Left ventricle myocardium superior (tissue), 1 donor: Measurements from ENCODE around the gene MKI67. TPM values are rescaled to one million over a fixed set of nuclear protein-coding genes. Genes with fewer than 3 reads are reported as not detected.
"Not testable (repeated sequence)": the region's sequence is repeated elsewhere in the genome, so short reads cannot be mapped to it uniquely, and the experiment has no call there.

Experiments used
- ATAC-seq: fragments of 200-7000 bp; cut with Tn5 transposase; one replicate; pipeline ENCODE4 v1.9.1; 2020; ENCODE audit warnings: mild to moderate bottlenecking, moderate library complexity
- DNase-seq: peaks from one replicate; pipeline ENCODE4 v3.0.0-alpha.2; 2020
- intact Hi-C: fragments of 100-400 bp; cut with micrococcal nuclease; formaldehyde crosslinking; loops from one replicate; pipeline ENCODE4 v1.11.0; 2022
- long read RNA-seq: library from polyadenylated mRNA; unstranded; transcript quantifications from one replicate; pipeline ENCODE4 v2.0.0, GENCODE V29; 2021
- total RNA-seq: library from RNA; stranded (reverse); fragmentation: NEBNext Ultra II Directional; extraction: Animal tissue kit (Norgen Biotek cat#: 25700); gene quantifications from one replicate; pipeline ENCODE4 v1.2.1, GENCODE V29; 2021
- donor health status: DM: no; HTN: yes; CAD: no; lungs with severe emphysema.

The MKI67 gene, protein sequence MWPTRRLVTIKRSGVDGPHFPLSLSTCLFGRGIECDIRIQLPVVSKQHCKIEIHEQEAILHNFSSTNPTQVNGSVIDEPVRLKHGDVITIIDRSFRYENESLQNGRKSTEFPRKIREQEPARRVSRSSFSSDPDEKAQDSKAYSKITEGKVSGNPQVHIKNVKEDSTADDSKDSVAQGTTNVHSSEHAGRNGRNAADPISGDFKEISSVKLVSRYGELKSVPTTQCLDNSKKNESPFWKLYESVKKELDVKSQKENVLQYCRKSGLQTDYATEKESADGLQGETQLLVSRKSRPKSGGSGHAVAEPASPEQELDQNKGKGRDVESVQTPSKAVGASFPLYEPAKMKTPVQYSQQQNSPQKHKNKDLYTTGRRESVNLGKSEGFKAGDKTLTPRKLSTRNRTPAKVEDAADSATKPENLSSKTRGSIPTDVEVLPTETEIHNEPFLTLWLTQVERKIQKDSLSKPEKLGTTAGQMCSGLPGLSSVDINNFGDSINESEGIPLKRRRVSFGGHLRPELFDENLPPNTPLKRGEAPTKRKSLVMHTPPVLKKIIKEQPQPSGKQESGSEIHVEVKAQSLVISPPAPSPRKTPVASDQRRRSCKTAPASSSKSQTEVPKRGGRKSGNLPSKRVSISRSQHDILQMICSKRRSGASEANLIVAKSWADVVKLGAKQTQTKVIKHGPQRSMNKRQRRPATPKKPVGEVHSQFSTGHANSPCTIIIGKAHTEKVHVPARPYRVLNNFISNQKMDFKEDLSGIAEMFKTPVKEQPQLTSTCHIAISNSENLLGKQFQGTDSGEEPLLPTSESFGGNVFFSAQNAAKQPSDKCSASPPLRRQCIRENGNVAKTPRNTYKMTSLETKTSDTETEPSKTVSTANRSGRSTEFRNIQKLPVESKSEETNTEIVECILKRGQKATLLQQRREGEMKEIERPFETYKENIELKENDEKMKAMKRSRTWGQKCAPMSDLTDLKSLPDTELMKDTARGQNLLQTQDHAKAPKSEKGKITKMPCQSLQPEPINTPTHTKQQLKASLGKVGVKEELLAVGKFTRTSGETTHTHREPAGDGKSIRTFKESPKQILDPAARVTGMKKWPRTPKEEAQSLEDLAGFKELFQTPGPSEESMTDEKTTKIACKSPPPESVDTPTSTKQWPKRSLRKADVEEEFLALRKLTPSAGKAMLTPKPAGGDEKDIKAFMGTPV (N-terminal part only)
- total RNA-seq: 1.3 TPM
- long read RNA-seq, partial matches to known transcripts: 0 of 1 reads
- long read RNA-seq, other reads (novel, unspliced or antisense): 1 of 1 reads

GRCh38 chr10:128125944-128126764 lies at the start of gene MKI67:
TSS of gene MKI67 (minus strand) at chr10:128126423. CDS start at chr10:128125667, 756 bp downstream.
- intact Hi-C loops: no loop called here
- DNase-seq: peak; percentile 85
- peak; percentile 99 for ATAC-seq

GRCh38 chr10:128174581-128175559 lies 48.6 kb upstream of the MKI67 start:
- DNase-seq: no peak
- ATAC-seq: no peak
- intact Hi-C loops: no loop called here

DNA sequence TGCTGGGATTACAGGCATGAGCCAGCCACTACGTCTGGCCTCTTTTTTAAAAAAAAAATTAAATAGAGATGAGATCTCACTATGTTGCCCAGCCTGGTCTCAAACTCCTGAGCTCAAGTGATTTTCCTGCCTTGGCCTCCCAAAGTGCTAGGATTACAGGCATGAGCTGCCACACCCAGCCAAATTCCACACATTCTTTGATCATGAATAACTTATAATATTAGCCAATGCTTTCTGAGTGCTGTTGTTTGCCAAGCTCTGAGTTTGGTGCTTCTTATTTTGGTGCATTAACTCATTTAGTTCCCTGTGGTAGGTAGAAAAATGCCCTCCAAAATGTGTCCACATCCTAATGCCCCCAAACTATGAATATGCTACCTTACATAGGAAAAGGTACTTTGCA lies 47.2 kb upstream of the MKI67 start:
- DNase-seq (no peak), ATAC-seq (no peak)
- intact Hi-C loops: no loop called here

DNA sequence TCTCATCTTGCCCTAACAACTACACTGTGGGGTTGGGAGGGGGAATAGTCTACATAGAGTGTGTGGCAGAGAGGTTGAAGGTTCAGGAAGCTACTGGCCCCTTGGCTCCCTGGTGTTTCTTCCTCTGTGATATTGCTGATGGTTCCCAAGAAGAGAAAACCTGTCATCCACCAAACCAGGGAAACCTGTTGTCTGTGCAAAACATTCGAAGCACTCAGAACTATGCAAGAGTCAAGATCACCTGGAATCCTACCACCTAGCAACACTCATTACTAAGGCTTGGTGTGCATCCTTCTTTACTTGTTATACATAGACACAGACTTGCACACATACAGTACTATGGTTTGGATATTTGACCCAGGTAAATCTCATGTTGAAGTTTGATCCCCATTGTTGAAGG lies 46.5 kb upstream of the MKI67 start:
- ATAC-seq (no peak), DNase-seq (no peak)
- intact Hi-C loops: no loop called here

GRCh38 chr10:128169811-128170379 lies 43.7 kb upstream of the MKI67 start:
- DNase-seq (no peak), ATAC-seq (no peak)
- intact Hi-C loops: no loop called here

DNA sequence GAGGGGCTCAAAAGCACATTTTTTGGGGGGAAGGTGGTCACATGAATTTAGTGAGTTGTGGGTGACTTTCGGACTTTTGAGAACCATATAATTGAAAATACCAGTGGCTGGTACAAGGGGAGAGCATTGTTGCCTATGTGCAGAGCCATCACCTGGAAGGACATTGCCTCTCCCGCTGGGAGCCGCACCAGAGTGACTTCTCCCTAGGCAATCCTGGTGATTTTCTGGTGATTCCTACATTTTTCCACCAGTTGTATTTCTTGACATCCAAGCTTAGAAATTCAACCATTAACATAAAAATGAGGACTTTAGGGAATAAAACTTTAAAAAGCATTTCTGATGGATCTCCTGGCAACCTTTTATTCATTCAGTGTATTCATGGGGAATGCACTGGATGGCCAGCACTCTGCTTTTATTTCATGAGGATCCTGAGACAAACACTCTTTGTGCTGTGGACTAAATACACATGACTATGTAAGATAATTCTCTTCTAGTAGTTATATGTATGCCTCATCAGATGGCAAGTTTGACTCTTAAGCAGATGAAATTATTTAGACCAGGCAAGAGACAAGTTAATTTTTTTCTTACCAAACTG lies 41.8 kb upstream of the MKI67 start:
- DNase-seq (no peak), ATAC-seq (no peak)
- intact Hi-C loops: no loop called here

DNA sequence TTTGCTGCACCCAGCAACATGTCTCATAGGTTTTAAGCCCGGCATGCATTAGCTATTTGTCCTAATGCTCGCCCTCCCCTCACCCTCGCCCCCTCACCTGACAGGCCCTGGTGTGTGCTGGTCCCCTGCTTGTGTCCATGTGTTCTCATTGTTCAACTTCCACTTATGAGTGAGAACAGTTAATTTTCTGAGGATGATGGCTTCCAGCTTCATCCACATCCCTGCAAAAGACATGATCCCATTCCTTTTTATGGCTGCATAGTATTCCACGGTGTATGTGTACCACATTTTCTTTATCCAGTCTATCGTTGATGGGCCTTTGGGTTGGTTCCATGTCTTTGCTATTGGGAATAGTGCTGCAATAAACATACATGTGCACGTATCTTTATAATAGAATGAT lies 40.9 kb upstream of the MKI67 start:
- DNase-seq, intact Hi-C loops, ATAC-seq: not testable (repeated sequence)

- DNase-seq (no peak), ATAC-seq (no peak)
- intact Hi-C loops: no loop called here
These were observed 39.9 kb upstream of the MKI67 start for GRCh38 chr10:128166151-128166550.

- intact Hi-C loops: no loop called here
- ATAC-seq: no peak
- no peak for DNase-seq
These were observed 39.3 kb upstream of the MKI67 start for GRCh38 chr10:128165536-128165935.

GRCh38 chr10:128163701-128164100 lies 37.5 kb upstream of the MKI67 start:
- no peak for ATAC-seq
- no peak for DNase-seq
- intact Hi-C loops: no loop called here

- intact Hi-C loops: no loop called here
- DNase-seq (no peak), ATAC-seq (no peak)
These were observed 34.8 kb upstream of the MKI67 start for GRCh38 chr10:128161031-128161430.

DNA sequence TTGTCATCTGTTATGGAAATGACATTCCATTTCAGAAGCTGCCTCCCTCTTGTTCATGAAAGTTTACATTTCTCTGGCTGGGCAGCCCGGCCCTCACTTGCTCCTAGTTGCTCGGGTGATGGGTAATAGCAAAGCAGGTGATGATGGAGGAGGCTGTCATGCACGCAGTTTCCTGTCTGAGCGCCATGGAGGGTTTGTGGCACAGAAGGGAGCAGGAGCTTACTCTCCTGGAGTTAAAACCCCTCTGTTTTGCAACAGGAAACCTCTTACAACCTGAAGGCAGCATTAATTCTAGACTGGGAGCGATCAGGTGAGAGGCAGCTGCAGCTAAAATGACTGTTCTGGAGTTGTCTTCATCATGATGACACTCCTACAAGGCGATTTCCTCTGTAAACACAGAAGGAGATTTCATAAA lies 34.1 kb upstream of the MKI67 start:
- DNase-seq (no peak), ATAC-seq (no peak)
- intact Hi-C loops: no loop called here

DNA sequence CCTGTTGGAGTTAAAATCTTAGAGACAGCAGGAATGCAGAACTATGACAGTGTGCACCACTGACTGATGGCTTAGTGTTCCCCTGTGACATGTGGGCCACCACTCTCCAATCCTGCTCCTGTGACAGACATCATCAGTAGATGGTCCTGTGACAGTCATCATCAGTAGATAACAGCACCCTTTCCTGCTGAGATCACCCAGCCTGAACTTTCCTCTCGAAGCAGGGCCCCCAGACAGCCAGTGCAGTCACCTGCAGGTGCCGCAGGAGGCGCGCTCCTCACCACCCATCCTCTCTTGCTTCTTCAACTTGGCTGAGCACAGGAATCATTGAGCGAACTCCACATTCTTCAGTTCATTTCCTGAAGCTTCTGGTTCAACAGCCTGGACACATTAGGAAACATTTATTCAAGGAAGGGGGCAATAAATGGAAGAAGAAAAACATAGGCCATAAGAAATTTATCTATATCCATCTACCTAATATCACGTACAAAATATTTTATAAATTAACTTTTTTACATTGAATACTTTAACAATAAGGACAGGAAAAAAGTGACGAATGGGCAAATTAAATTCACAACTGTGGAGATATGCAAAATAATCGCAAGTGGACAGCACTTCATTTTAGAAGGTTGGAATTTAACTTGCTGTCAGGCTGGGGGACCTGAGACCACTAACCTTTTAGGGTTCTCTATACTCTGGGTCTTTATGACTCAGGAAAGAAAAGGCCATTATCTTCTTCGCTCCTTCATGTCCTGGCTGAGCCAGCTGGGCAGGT lies 32.0 kb upstream of the MKI67 start:
- DNase-seq (no peak), ATAC-seq (no peak)
- intact Hi-C loops: no loop called here

- intact Hi-C loops: no loop called here
- no peak for DNase-seq
- no peak for ATAC-seq
These were observed 31.0 kb upstream of the MKI67 start for GRCh38 chr10:128156999-128157755.

GRCh38 chr10:128152741-128153580 lies 26.7 kb upstream of the MKI67 start:
- no peak for ATAC-seq
- DNase-seq: no peak
- intact Hi-C loops: no loop called here
